ENCODE data around the gene SLC30A2.

GRCh38 chr1:25993197-25993951, 52.5 kb downstream of the SLC30A2 start:
- no peak for TF ChIP-seq POLR2AphosphoS5 (IDR thresholded peaks at IDR 0.05; ENCODE audit: low read depth)
- TF ChIP-seq GABPA (IDR thresholded peaks at IDR 0.05; ENCODE audit: low read depth) = no peak
- TF ChIP-seq CTCF (IDR thresholded peaks at IDR 0.05; ENCODE audit: insufficient read depth, low read length) = no peak
- TF ChIP-seq REST (IDR thresholded peaks at IDR 0.05; ENCODE audit: insufficient replicate concordance, low read depth) = no peak

Data from HL-60 (cell line).